MCF 10A (cell line): Measurements from ENCODE around the gene KCNB1. TPM values are rescaled to one million over a fixed set of nuclear protein-coding genes. Genes with fewer than 3 reads are reported as not detected.

Source experiments
- BruUV-seq: library from RNA; stranded (reverse); fragments of 400-500 nt; replicated peaks from 2 replicates; lab custom pipeline; 2021; lab: Mats Ljungman, UMichigan
- CTCF ChIA-PET: fragments of 300-600 bp; sonication (Branson Sonifier 250); formaldehyde crosslinking; extraction: SDS; loops from one replicate; lab custom pipeline; 2021; ENCODE audit warnings: antibody characterized with exemption, inconsistent platforms; lab: Yijun Ruan, JAX
- POLR2A ChIA-PET: fragments of 300-600, 350-650 bp; sonication (Branson Sonifier 250); formaldehyde crosslinking; extraction: SDS; loops from one replicate; lab custom pipeline; 2020; ENCODE audit warnings: antibody characterized with exemption, inconsistent platforms; lab: Yijun Ruan, JAX
- DNase-seq: peaks from one replicate; pipeline ENCODE4 v3.0.0-alpha.2; 2018; ENCODE audit not compliant: unreplicated experiment
- H3K27ac Mint-ChIP-seq: one replicate; pipeline ENCODE4 v1.8.0; 2022; ENCODE audit warnings: mild to moderate bottlenecking, low read depth, mixed read lengths; ENCODE audit not compliant: unreplicated experiment
- H3K27me3 Mint-ChIP-seq: one replicate; pipeline ENCODE4 v1.8.0; 2022; ENCODE audit warnings: mixed read lengths; ENCODE audit not compliant: insufficient read depth, unreplicated experiment
- H3K36me3 Mint-ChIP-seq: one replicate; pipeline ENCODE4 v1.8.0; 2022; ENCODE audit warnings: mild to moderate bottlenecking, moderate library complexity, mixed read lengths; ENCODE audit not compliant: insufficient read depth, unreplicated experiment
- H3K4me1 Mint-ChIP-seq: one replicate; pipeline ENCODE4 v1.8.0; 2022; ENCODE audit warnings: mixed read lengths; ENCODE audit not compliant: insufficient read depth, unreplicated experiment
- H3K4me3 Mint-ChIP-seq: one replicate; pipeline ENCODE4 v1.8.0; 2022; ENCODE audit warnings: mild to moderate bottlenecking, moderate library complexity, mixed read lengths; ENCODE audit not compliant: unreplicated experiment
- H3K9me3 Mint-ChIP-seq: one replicate; pipeline ENCODE4 v1.8.0; 2022; ENCODE audit warnings: mixed read lengths; ENCODE audit not compliant: unreplicated experiment
- intact Hi-C: fragments of 100-400 bp; cut with micrococcal nuclease; formaldehyde crosslinking; loops from 2 replicates; pipeline ENCODE4 v1.14.1; 2022
- total RNA-seq: library from RNA; stranded (reverse); gene quantifications from 2 replicates; pipeline ENCODE4 v1.2.3, GENCODE V29; 2022
- TF ChIP-seq, protein P1 (sequence below): fragments of 200-600 bp; IDR thresholded peaks from one replicate; pipeline ENCODE4 v1.8.0; 2022; ENCODE audit warnings: antibody characterized with exemption, mild to moderate bottlenecking; ENCODE audit not compliant: unreplicated experiment

The KCNB1 gene
- total RNA-seq, 1 experiment from 2014 or later: 2.8 TPM

GRCh38 chr20:49496043-49496442, 13.6 kb upstream of the KCNB1 start:
- Mint-ChIP-seq H3K27me3 (peaks cover 29% of the 10 kb centered on the region), H3K4me3 (no peak overlapping the region), H3K27ac (no peak overlapping the region), H3K4me1 (no peaks in the 10 kb centered on the region), H3K36me3 (no peaks in the 10 kb centered on the region), H3K9me3 (no peaks in the 10 kb centered on the region)
- intact Hi-C loops: no loop called here
- TF ChIP-seq, protein P1, sequence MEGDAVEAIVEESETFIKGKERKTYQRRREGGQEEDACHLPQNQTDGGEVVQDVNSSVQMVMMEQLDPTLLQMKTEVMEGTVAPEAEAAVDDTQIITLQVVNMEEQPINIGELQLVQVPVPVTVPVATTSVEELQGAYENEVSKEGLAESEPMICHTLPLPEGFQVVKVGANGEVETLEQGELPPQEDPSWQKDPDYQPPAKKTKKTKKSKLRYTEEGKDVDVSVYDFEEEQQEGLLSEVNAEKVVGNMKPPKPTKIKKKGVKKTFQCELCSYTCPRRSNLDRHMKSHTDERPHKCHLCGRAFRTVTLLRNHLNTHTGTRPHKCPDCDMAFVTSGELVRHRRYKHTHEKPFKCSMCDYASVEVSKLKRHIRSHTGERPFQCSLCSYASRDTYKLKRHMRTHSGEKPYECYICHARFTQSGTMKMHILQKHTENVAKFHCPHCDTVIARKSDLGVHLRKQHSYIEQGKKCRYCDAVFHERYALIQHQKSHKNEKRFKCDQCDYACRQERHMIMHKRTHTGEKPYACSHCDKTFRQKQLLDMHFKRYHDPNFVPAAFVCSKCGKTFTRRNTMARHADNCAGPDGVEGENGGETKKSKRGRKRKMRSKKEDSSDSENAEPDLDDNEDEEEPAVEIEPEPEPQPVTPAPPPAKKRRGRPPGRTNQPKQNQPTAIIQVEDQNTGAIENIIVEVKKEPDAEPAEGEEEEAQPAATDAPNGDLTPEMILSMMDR: no peak
- ChIA-PET CTCF (interaction anchor here (0.7 to 2.9 kb wide), 3 partner anchors 12 to 112 kb away, joined by 3 to 20 read pairs (median 7); no protein-coding TSS in a partner anchor), POLR2A (no interaction called here)
- no peak for DNase-seq
- BruUV-seq: no TSS peak

- TF ChIP-seq, protein P1: no peak
- H3K27me3 Mint-ChIP-seq: peaks cover 42% of the 10 kb centered on the region
- no peak overlapping the region for H3K4me3 Mint-ChIP-seq
- no peaks in the 10 kb centered on the region for H3K4me1 Mint-ChIP-seq
- intact Hi-C loops: no loop called here
- no peaks in the 10 kb centered on the region for H3K9me3 Mint-ChIP-seq
- ChIA-PET POLR2A (no interaction called here), CTCF (interaction anchor here (0.6 to 4.9 kb wide), 4 partner anchors 16 to 586 kb away, joined by 3 to 36 read pairs (median 4); no protein-coding TSS in a partner anchor)
- BruUV-seq: no TSS peak
- no peak for DNase-seq
- no peak overlapping the region for H3K27ac Mint-ChIP-seq
- H3K36me3 Mint-ChIP-seq: no peaks in the 10 kb centered on the region
Measured at GRCh38 chr20:49490689-49491088, 8.2 kb upstream of the KCNB1 start.

- ChIA-PET CTCF (interaction anchor here (0.6 to 1.7 kb wide), 2 partner anchors 17 to 402 kb away, joined by 3 to 8 read pairs; no protein-coding TSS in a partner anchor), POLR2A (no interaction called here)
- Mint-ChIP-seq H3K4me1 (no peaks in the 10 kb centered on the region), H3K27me3 (peaks cover 42% of the 10 kb centered on the region), H3K9me3 (no peaks in the 10 kb centered on the region), H3K4me3 (no peak overlapping the region), H3K36me3 (no peaks in the 10 kb centered on the region), H3K27ac (no peak overlapping the region)
- TF ChIP-seq, protein P1: no peak
- no TSS peak for BruUV-seq
- intact Hi-C loops: no loop called here
- no peak for DNase-seq
Measured at GRCh38 chr20:49489688-49490087, 7.2 kb upstream of the KCNB1 start.

- H3K36me3 Mint-ChIP-seq: peaks cover 6% of the 10 kb centered on the region
- H3K9me3 Mint-ChIP-seq: no peaks in the 10 kb centered on the region
- intact Hi-C loops: no loop called here
- DNase-seq: no peak
- ChIA-PET POLR2A (interaction anchor here (0.9 to 1.2 kb wide), 3 partner anchors 21 to 143 kb away, joined by 3 to 6 read pairs (median 4); no protein-coding TSS in a partner anchor), CTCF (interaction anchor here (0.5 to 5.9 kb wide), 11 partner anchors 10 to 176 kb away, joined by 3 to 174 read pairs (median 6); no protein-coding TSS in a partner anchor)
- peaks cover 3% of the 10 kb centered on the region for H3K4me1 Mint-ChIP-seq
- H3K27ac Mint-ChIP-seq: no peak overlapping the region
- BruUV-seq: no TSS peak
- TF ChIP-seq, protein P1: no peak
- peaks cover 27% of the 10 kb centered on the region for H3K27me3 Mint-ChIP-seq
- H3K4me3 Mint-ChIP-seq: no peak overlapping the region
Measured at GRCh38 chr20:49486064-49486463, 3.6 kb upstream of the KCNB1 start.
